ENCODE measurements around the gene C2orf92.

DNA sequence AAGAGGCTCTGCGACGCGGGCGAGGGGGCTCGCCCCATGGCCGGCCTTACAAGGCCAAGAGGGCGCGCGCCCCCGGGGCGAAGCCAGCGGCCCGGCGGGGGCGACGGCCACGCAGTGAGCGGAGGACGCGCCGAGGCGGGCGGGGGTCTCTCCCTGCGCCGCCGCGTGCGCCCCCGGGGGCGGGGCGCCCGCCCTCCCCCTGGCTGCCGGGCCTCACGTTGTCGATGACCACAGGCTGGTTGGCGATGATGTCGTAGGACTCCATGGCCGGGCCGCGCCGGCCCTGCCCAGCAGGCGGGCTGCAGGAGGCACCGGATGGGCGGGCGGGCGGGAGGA lies 5.9 kb upstream of the C2orf92 start:
- TF ChIP-seq, protein P1, sequence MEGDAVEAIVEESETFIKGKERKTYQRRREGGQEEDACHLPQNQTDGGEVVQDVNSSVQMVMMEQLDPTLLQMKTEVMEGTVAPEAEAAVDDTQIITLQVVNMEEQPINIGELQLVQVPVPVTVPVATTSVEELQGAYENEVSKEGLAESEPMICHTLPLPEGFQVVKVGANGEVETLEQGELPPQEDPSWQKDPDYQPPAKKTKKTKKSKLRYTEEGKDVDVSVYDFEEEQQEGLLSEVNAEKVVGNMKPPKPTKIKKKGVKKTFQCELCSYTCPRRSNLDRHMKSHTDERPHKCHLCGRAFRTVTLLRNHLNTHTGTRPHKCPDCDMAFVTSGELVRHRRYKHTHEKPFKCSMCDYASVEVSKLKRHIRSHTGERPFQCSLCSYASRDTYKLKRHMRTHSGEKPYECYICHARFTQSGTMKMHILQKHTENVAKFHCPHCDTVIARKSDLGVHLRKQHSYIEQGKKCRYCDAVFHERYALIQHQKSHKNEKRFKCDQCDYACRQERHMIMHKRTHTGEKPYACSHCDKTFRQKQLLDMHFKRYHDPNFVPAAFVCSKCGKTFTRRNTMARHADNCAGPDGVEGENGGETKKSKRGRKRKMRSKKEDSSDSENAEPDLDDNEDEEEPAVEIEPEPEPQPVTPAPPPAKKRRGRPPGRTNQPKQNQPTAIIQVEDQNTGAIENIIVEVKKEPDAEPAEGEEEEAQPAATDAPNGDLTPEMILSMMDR (IDR thresholded peaks at IDR 0.05; ENCODE audit: low read length): no peak
- TF ChIP-seq EZH2 (IDR thresholded peaks at IDR 0.05; ENCODE audit: borderline replicate concordance, low read length): no peak
